Epithelial cell of proximal tubule (primary cell): Measurements from ENCODE around the gene PHEX. TPM values are rescaled to one million over a fixed set of nuclear protein-coding genes. Genes with fewer than 3 reads are reported as not detected.

ENCODE experiments used
- DNase-seq: peaks from one replicate; pipeline ENCODE4 v3.0.0-alpha.2; 2011; ENCODE audit warnings: low read depth
- H3K4me3 ChIP-seq: 2 replicates; pipeline ENCODE4 v1.5.1; 2011; ENCODE audit warnings: low read depth, mild to moderate bottlenecking, low read length
- CTCF ChIP-seq: conservative IDR thresholded peaks from 2 replicates; pipeline ENCODE4 v1.5.1; 2012; ENCODE audit warnings: low read depth, mild to moderate bottlenecking, low read length
- total RNA-seq: library from RNA; depleted of rRNA; stranded (reverse); fragments of >200 nt; gene quantifications from 2 replicates; pipeline ENCODE4 v1.2.3, GENCODE V29; 2015

The PHEX gene
- total RNA-seq, 1 donor from 2014 or later: 0.29 TPM

- TF ChIP-seq CTCF: no peak
- no peak for DNase-seq
- no peak overlapping the region for H3K4me3 ChIP-seq
These were observed 162.5 kb downstream of the PHEX start for GRCh38 chrX:22194660-22194945.

- DNase-seq: no peak
- no peak for TF ChIP-seq CTCF
- H3K4me3 ChIP-seq: no peak overlapping the region
These were observed 164.0 kb downstream of the PHEX start for GRCh38 chrX:22196149-22196548.

GRCh38 chrX:22202251-22202650, 170.1 kb downstream of the PHEX start:
- no peak for DNase-seq
- no peak for TF ChIP-seq CTCF
- no peak overlapping the region for H3K4me3 ChIP-seq

- no peak overlapping the region for H3K4me3 ChIP-seq
- DNase-seq: no peak
- TF ChIP-seq CTCF: no peak
These were observed 171.1 kb downstream of the PHEX start for GRCh38 chrX:22203186-22203585.

GRCh38 chrX:22206781-22207180, 174.7 kb downstream of the PHEX start:
- TF ChIP-seq CTCF: no peak
- H3K4me3 ChIP-seq: no peak overlapping the region

GRCh38 chrX:22220941-22221340, 188.8 kb downstream of the PHEX start:
- no peak for DNase-seq
- no peak overlapping the region for H3K4me3 ChIP-seq
- no peak for TF ChIP-seq CTCF

More at GRCh38 chrX:22206781-22207180, 174.7 kb downstream of the PHEX start:
- no peak for DNase-seq

GRCh38 chrX:22234380-22234779, 202.3 kb downstream of the PHEX start:
- no peak overlapping the region for H3K4me3 ChIP-seq
- no peak for TF ChIP-seq CTCF
- no peak for DNase-seq
